ENCODE measurements around the gene GCLM. TPM values are rescaled to one million over a fixed set of nuclear protein-coding genes. Genes with fewer than 3 reads are reported as not detected.
"Not testable (repeated sequence)": the region's sequence is repeated elsewhere in the genome, so short reads cannot be mapped to it uniquely, and the experiment has no call there.

The GCLM gene, protein sequence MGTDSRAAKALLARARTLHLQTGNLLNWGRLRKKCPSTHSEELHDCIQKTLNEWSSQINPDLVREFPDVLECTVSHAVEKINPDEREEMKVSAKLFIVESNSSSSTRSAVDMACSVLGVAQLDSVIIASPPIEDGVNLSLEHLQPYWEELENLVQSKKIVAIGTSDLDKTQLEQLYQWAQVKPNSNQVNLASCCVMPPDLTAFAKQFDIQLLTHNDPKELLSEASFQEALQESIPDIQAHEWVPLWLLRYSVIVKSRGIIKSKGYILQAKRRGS
- total RNA-seq, result 20.2 and 23.8 TPM in 2 replicates

DNA sequence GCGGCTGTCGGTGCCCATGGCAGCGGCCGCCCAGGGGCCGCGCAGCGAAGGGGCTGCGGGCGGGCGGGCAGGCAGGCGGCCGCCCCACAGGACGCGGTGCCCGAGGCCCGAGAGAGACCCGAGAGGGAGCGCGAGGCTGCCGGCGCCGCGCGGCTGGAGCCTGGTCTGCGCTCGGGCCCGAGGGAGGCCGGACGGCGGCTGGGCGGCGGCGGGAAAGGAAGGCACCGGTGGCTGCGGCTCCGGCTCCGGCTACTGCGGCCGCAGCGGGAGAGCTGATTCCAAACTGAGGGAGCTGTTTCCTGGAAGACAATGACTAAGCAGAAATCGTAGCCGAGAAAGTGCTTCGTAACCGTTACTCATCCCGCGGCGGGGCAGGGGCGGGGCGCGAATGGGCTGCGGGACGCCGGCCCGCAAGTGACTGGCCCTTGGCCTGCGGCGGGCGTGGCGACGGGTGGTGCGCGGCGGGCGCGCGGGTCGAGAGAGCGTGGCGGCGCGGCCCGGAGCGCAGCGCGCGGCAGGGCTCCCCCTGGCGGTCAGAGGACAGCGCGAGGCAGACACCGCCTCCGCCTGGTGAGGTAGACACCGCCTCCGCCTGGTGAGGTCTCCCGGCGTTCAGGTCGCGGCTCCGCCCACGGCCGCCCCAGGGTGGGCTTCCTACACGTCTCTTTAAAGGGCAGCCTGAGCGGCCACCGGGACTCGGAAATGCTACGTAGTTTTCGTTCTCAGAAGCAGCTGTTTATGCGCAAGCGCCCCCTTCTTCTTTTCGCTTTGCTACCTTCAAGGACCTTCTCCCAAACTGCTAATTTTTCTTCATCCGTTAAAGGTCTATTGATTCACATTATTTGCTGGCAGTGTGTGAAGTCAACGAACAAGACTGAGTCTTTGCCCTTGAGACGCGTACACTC lies at the start of gene GCLM:
TSS of gene GCLM (minus strand) at position 285 of the 905 bp plus-strand sequence. CDS start at position 18, 267 bp downstream.
- peak; percentile 89 for DNase-seq (ENCODE audit: low spot score)
- Mint-ChIP-seq H3K36me3 (ENCODE audit: low read depth) (peaks cover 10% of the 10 kb centered on the region), H3K9me3 (peaks cover 7% of the 10 kb centered on the region), H3K4me3 (peak within 1 kb of the TSS; percentile 94), H3K27me3 (ENCODE audit: insufficient read depth) (peaks cover 20% of the 10 kb centered on the region), H3K27ac (peak within 1 kb of the TSS; percentile 94), H3K4me1 (ENCODE audit: low read depth) (peaks cover 40% of the 10 kb centered on the region)
- intact Hi-C loops (cut with micrococcal nuclease), result loop anchor here (1.0 to 10.0 kb wide), 9 partner anchors 30 to 1325 kb away; partner anchors contain the start of genes ALG14, DNTTIP2 and RWDD3

DNA sequence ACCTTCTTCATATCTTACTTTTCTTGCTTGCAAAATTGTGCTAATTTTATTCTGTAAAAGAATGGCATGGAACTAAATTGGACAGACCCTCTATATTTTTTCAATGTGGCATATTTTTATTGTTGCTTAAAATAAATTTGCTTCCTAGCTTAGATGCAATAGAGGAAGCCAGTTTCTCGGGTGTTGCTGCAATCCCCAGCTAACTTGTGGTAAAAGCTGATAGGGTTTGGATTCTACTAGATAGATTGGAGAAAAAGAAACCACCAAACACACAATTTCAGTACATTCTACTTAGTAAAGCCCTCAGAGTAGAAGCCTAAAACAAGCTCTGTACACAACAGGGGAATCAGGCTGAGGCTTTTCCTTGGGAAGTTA lies 49.5 kb upstream of the GCLM start:
- H3K36me3 Mint-ChIP-seq (ENCODE audit: low read depth), result peaks cover 2% of the 10 kb centered on the region
- no peak overlapping the region for H3K4me3 Mint-ChIP-seq
- peaks cover 27% of the 10 kb centered on the region for H3K9me3 Mint-ChIP-seq
- no peak overlapping the region for H3K27ac Mint-ChIP-seq
- H3K4me1 Mint-ChIP-seq (ENCODE audit: low read depth), result no peaks in the 10 kb centered on the region
- no peak for DNase-seq (ENCODE audit: low spot score)
- intact Hi-C loops (cut with micrococcal nuclease), result no loop called here
- peaks cover 6% of the 10 kb centered on the region for H3K27me3 Mint-ChIP-seq (ENCODE audit: insufficient read depth)

DNA sequence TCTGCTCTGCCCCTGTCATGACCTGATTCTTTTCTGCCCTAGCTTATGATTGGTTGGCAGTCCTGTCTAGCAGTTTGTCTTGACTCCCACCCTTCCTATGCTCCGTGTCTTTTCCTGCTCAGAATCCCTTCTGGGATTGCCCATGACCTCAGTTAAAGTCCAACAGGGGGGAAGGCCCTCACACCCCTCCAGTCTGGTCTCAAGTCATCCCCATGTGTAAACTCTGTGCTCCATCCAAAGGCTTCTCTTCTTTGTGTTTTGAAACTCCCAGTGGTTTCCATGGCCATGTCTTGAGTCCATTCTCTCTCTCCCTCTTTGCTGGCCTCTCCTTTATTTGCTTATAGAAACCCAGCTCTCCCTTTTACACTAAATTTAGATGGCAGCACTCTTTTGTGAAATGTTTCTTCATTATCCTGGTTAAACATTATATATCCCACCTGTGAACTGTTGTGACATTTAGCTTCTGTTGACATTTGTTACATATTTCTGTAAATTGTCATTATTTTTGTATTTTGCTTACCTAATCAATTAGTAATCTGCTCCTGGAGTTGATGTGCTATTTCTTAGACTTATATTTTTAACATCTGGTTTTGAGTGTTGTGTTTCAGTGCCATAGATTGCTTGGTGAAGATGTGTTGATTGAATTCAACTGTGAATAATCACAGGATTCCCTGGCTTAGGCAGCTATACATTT lies 48.9 kb upstream of the GCLM start:
- Mint-ChIP-seq H3K36me3 (ENCODE audit: low read depth) (peaks cover 2% of the 10 kb centered on the region), H3K4me1 (ENCODE audit: low read depth) (no peaks in the 10 kb centered on the region), H3K4me3 (no peak overlapping the region), H3K27ac (no peak overlapping the region), H3K27me3 (ENCODE audit: insufficient read depth) (peaks cover 6% of the 10 kb centered on the region), H3K9me3 (peaks cover 29% of the 10 kb centered on the region)
- DNase-seq (ENCODE audit: low spot score), result no peak
- intact Hi-C loops (cut with micrococcal nuclease), result no loop called here

DNA sequence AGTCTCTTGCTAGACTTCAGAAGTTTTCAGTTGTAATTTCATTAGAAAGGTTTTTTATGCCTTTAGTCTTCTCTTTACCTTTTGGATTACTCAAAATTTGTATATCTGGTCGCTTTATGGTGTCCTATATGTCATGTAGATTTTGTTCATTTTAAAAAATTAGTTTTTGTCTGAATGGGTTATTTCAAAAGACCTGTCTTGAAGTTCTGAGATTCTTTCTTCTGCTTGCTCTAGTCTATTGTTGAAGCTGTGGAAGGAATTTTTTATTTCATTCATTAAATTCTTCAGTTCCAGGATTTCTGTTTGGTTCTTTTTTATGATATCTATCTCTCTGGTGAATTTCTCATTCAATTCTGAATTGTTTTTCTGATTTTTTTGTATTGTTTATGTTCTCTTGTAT lies 46.5 kb upstream of the GCLM start:
- Mint-ChIP-seq H3K27me3 (ENCODE audit: insufficient read depth) (peaks cover 6% of the 10 kb centered on the region), H3K4me1 (ENCODE audit: low read depth) (no peaks in the 10 kb centered on the region), H3K4me3 (no peak overlapping the region), H3K36me3 (ENCODE audit: low read depth) (peaks cover 2% of the 10 kb centered on the region), H3K27ac (no peak overlapping the region), H3K9me3 (peaks cover 40% of the 10 kb centered on the region)
- DNase-seq (ENCODE audit: low spot score), result no peak
- intact Hi-C loops (cut with micrococcal nuclease), result no loop called here

DNA sequence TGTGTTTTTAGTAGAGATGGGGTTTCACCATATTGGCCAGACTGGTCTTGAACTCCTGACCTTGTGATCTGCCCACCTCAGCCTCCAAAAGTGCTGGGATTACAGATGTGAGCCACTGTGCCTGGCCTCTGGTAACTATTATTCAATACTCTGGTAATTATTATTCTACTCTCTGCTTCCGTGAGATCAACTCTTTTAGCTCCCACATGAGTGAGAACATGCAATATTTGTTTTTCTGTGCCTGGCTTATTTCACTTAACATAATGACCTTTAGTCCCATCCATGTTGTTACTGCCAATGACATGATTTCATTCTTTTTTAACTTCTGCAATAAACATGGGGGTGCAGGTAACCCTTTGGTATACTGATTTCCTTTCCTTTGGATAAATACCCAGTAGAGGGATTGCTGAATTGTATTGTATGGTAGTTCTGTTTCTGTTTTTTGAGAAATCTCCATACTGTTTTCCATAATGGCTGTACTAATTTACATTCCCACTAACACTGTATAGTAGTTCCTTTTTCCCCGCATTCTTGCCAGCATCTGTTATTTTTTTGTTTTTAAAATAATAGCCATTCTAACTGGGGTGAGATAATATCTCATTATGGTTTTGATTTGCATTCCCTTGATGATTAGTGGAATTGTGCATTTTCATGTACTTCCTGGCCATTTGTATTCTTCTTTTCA lies 37.9 kb upstream of the GCLM start:
- DNase-seq (ENCODE audit: low spot score); H3K27me3 Mint-ChIP-seq (ENCODE audit: insufficient read depth); H3K36me3 Mint-ChIP-seq (ENCODE audit: low read depth); H3K9me3 Mint-ChIP-seq; H3K4me1 Mint-ChIP-seq (ENCODE audit: low read depth); H3K27ac Mint-ChIP-seq; intact Hi-C loops (cut with micrococcal nuclease); H3K4me3 Mint-ChIP-seq: not testable (repeated sequence)

DNA sequence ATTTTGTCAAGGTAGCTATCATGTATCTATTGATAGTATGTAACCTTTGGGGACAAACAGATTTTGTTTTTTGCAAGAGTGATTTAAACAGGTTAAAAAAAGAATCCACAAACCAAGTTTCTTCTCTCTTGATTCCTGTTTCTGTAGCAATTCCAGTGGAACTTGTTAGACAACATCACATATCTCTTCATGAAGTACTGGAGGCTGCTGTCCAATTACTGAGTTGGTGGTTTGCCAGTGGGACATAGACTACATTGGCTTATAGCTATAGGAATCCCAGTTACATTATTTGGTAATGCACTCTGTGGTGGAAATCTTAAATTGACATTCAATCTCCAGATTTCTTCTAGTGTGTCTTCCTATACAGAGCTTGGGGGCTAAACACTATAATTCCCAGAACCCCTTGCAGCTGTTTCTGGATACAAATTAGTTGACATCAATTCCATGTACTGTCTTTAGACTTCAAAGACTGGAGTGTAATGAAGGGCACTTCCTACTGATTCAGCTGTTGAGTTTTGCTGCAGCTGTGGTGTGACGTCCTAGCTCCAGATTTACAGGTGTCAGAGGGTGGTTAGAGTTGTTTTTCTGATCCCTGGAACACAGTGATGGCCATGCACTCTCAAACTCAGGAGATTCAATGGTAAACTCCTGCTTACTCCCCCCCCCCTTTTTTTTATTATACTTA lies 29.4 kb upstream of the GCLM start:
- DNase-seq (ENCODE audit: low spot score), result no peak
- H3K9me3 Mint-ChIP-seq, result peaks cover 4% of the 10 kb centered on the region
- no peaks in the 10 kb centered on the region for H3K36me3 Mint-ChIP-seq (ENCODE audit: low read depth)
- H3K4me1 Mint-ChIP-seq (ENCODE audit: low read depth), result no peaks in the 10 kb centered on the region
- H3K4me3 Mint-ChIP-seq, result no peak overlapping the region
- H3K27me3 Mint-ChIP-seq (ENCODE audit: insufficient read depth), result peaks cover 17% of the 10 kb centered on the region
- no peak overlapping the region for H3K27ac Mint-ChIP-seq
- intact Hi-C loops (cut with micrococcal nuclease), result no loop called here

DNA sequence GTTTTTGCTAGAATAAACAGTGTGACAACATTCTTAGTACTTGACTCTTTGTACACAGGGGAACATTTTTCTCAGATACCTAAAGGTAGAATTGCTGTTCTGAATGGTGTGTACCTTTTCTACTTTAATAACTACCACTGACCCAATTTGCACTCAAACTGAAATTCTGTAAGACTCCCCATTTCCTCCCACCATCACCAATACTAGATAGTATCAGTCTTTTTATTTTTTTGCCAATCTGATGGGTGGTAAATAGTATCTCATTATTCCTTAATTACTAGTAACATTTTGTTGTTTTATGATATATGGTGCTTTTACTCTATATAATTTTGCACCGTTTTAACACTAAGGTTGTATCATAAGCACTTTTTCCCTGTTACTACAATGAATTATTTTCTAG lies 28.8 kb upstream of the GCLM start:
- Mint-ChIP-seq H3K4me1 (ENCODE audit: low read depth) (no peaks in the 10 kb centered on the region), H3K36me3 (ENCODE audit: low read depth) (no peaks in the 10 kb centered on the region), H3K4me3 (no peak overlapping the region), H3K27ac (no peak overlapping the region), H3K9me3 (peaks cover 4% of the 10 kb centered on the region), H3K27me3 (ENCODE audit: insufficient read depth) (peaks cover 17% of the 10 kb centered on the region)
- no peak for DNase-seq (ENCODE audit: low spot score)
- intact Hi-C loops (cut with micrococcal nuclease), result no loop called here

DNA sequence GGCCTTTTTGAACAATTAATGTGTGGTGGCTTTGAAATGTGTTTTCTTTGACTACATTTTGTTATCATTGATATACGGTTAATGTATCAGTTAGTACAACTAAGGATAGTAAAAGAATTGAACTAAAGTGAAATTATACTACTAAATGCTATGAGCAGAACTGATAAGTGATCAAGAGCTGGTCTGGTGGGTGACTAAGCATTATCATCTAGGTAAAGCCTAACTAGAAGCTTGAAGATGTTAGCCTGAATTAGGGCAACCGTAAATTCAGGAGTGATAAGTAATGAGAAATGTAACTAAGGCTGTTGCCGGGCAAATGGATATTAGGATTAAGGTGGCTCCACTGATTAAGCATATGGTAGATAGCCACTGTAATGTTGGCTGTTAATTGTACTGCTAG lies 16.0 kb upstream of the GCLM start:
- peaks cover 4% of the 10 kb centered on the region for H3K9me3 Mint-ChIP-seq
- peaks cover 4% of the 10 kb centered on the region for H3K36me3 Mint-ChIP-seq (ENCODE audit: low read depth)
- no peak overlapping the region for H3K4me3 Mint-ChIP-seq
- no peak overlapping the region for H3K27ac Mint-ChIP-seq
- peaks cover 4% of the 10 kb centered on the region for H3K4me1 Mint-ChIP-seq (ENCODE audit: low read depth)
- DNase-seq (ENCODE audit: low spot score), result no peak
- intact Hi-C loops (cut with micrococcal nuclease), result no loop called here
- H3K27me3 Mint-ChIP-seq (ENCODE audit: insufficient read depth), result peaks cover 1% of the 10 kb centered on the region

DNA sequence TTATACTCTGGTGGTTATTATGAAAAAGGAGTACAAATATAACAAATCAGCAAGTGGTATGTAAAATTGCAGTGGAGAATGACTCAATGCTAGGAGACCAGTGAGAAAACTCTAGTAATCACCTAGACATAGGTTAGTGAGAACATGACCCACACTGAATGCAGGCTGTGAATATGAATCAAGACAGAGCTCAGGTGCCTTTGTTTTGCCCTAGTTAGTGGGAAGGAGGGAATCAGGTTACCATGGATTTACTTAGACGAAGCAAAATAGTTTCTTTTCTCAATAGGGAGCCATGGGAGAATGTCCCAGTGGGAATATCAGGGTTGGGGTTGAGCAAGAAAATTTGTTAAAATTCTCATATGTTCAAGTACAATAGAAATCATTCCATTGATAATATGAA lies 10.6 kb upstream of the GCLM start:
- Mint-ChIP-seq H3K27me3 (ENCODE audit: insufficient read depth) (peaks cover 6% of the 10 kb centered on the region), H3K4me3 (no peak overlapping the region), H3K36me3 (ENCODE audit: low read depth) (no peaks in the 10 kb centered on the region), H3K9me3 (no peaks in the 10 kb centered on the region), H3K27ac (no peak overlapping the region), H3K4me1 (ENCODE audit: low read depth) (no peaks in the 10 kb centered on the region)
- no peak for DNase-seq (ENCODE audit: low spot score)
- intact Hi-C loops (cut with micrococcal nuclease), result no loop called here

DNA sequence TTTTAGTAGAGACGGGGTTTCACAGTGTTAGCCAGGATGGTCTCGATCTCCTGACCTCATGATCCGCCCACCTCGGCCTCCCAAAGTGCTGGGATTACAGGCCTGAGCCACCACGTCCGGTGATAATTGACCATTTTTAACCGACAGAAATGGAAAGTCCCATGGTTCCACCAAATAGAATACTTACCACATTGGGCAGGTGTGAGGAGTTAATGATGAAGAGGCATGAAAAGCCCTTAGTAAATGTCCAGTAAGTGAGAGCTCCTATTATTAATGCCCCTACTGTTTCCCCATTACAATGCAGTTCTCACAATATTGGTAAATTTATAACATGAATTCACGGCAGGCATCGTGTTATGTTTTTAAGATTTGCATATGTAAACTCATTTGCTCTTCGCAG lies 8.1 kb upstream of the GCLM start:
- H3K4me3 Mint-ChIP-seq, result no peak overlapping the region
- H3K27ac Mint-ChIP-seq, result no peak overlapping the region
- peaks cover 21% of the 10 kb centered on the region for H3K27me3 Mint-ChIP-seq (ENCODE audit: insufficient read depth)
- DNase-seq (ENCODE audit: low spot score), result no peak
- H3K9me3 Mint-ChIP-seq, result no peaks in the 10 kb centered on the region
- H3K36me3 Mint-ChIP-seq (ENCODE audit: low read depth), result no peaks in the 10 kb centered on the region
- intact Hi-C loops (cut with micrococcal nuclease), result no loop called here
- no peaks in the 10 kb centered on the region for H3K4me1 Mint-ChIP-seq (ENCODE audit: low read depth)

DNA sequence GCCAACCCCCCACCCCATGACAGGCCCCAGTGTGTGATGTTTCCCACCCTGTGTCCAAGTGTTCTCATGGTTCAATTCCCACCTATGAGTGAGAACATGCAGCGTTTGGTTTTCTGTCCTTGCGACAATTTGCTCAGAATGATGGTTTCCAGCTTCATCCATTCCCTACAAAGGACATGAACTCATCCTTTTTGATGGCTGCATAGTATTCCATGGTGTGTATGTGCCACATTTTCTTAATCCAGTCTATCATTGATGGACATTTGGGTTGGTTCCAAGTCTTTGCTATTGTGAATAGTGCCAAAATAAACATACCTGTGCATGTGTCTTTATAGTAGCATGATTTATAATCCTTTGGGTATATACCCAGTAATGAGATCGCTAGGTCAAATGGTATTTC lies 1.6 kb upstream of the GCLM start:
- H3K27ac Mint-ChIP-seq; H3K4me3 Mint-ChIP-seq; H3K9me3 Mint-ChIP-seq; H3K36me3 Mint-ChIP-seq (ENCODE audit: low read depth); DNase-seq (ENCODE audit: low spot score); intact Hi-C loops (cut with micrococcal nuclease): not testable (repeated sequence)
- Mint-ChIP-seq H3K4me1 (ENCODE audit: low read depth) (peaks cover 29% of the 10 kb centered on the region), H3K27me3 (ENCODE audit: insufficient read depth) (peaks cover 21% of the 10 kb centered on the region)

DNA sequence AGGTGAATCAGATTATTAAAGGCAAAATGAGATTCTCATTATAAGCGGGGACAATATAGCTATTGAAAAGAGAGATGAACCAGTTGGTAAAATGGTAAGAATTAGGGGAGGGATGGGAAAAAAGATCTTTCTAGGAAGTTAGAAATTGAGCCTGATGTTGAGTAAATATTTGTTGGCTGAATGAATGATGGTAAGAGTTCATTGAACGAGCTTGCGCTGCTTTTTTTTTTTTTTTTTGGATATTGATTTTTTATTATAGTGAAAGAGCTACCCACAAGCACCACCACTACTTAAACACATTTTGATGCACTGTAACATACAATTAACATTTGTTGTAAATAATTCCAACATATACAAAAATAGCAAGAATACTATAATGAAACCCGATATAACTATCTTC lies 1.1 kb upstream of the GCLM start:
- Mint-ChIP-seq H3K4me1 (ENCODE audit: low read depth) (peaks cover 32% of the 10 kb centered on the region), H3K27ac (peak overlapping the region; percentile 80), H3K4me3 (peak overlapping the region; percentile 79), H3K9me3 (peaks cover 7% of the 10 kb centered on the region), H3K36me3 (ENCODE audit: low read depth) (peaks cover 10% of the 10 kb centered on the region), H3K27me3 (ENCODE audit: insufficient read depth) (peaks cover 21% of the 10 kb centered on the region)
- intact Hi-C loops (cut with micrococcal nuclease), result no loop called here
- DNase-seq (ENCODE audit: low spot score), result no peak
